NCI-H2196 (cell line): ENCODE data around the gene UBA6.
"Not testable (repeated sequence)": the region's sequence is repeated elsewhere in the genome, so short reads cannot be mapped to it uniquely, and the experiment has no call there.

Experiments
- DNase-seq: peaks from one replicate; lab custom pipeline; 2025; ENCODE audit not compliant: unreplicated experiment; lab: John Stamatoyannopoulos, UW

The UBA6 gene

GRCh38 chr4:67674098-67674497 lies 26.9 kb downstream of the UBA6 start:
- no peak for DNase-seq

DNA sequence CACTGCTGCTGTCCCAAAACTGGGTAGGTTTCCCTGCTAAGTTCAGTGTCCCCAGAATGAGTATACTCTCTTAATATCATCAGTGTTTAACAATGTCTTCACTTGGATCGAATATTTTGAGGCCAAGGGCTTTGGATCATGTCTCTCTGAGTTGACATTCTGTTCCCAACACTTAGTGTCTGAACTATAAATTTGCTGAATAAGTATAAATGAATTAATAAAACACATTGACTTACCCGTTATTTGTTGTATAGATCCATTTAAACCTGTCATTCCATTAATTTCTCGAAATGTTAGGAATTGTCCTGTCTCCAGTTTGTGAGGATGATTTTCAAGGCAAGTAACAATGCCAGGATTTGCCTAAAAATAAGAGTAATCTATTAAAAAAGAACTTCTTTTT lies 32.6 kb downstream of the UBA6 start:
- DNase-seq = no peak

DNA sequence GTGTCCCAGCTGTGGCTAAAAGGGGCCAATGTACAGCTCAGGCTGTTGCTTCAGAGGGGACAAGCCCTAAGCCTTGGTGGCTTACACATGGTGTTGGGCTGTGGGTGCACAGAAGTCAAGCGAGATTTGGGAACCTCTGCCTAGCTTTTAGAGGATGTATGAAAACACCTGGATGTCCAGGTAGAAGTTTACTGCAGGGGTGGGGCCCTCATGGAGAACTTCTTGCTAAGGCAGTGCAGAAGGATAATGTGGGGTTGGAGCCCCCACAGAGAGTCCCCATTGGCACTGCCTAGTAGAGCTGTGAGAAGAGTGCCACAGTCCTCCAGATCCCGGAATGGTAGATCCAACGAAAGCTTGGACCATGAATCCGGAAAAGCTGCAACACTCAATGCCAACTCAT lies 40.5 kb downstream of the UBA6 start:
- DNase-seq = no peak

DNA sequence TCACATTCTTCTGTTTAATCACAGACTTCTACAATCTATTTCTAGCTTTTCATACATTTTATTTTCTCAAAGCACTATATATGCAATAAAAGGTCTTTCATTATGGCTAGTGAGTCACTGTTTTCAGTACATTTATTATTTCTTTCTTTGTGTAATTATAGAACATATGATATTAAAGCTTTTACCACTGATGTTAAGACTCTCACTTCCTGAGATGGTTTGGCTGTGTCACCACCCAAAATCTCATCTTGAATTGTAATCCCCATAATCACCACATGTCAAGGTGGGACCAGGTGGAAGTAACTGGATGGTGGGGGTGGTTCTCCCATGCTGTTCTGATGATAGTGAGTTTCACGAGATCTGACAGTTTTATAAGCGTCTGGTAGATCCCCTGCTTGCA lies 41.9 kb downstream of the UBA6 start:
- DNase-seq = no peak

- no peak for DNase-seq
Observed at GRCh38 chr4:67658302-67658701, 42.7 kb downstream of the UBA6 start.

DNA sequence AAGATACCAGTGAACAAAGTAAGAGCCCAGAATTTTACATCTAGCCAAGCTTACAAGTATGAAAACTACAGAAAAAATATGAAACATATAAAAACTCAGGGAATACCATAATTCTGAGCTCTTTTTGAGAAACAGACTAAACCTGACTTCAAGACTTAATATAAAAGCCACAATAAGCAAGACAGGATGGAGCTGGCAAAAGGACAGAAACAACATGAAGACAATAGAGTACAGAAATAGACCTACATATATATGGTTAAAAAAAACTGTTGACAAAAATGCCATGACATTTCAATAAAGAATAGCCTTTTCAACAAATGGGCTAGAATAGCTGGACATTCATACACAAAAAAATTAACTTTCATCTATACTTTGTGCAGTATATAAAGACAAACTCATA lies 49.4 kb downstream of the UBA6 start:
- DNase-seq = no peak

GRCh38 chr4:67638136-67638535 lies 62.8 kb downstream of the UBA6 start:
- no peak for DNase-seq

GRCh38 chr4:67636978-67637377 lies 64.0 kb downstream of the UBA6 start:
- DNase-seq = not testable (repeated sequence)

DNA sequence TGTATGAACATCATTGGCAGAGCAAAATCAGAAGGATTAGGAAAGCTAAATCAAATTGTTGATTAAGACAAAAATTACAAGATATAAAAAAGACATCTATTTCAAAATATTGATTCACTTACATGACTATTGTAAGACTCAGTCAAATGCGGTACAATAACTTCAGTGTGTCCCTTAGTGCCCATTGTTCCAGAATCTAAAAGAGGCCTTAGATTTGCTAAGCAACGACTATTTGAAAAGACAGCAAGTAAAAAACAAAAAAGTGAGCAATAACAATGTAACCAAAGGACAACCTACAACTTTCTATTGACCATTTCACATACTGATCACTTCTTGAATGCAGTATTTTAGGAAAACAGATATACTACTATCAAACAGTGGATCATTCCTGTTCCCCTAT lies 65.6 kb downstream of the UBA6 start:
- no peak for DNase-seq

- DNase-seq = no peak
Observed at GRCh38 chr4:67634741-67635140, 66.2 kb downstream of the UBA6 start.

- DNase-seq = no peak
Observed at GRCh38 chr4:67632492-67632891, 68.5 kb downstream of the UBA6 start.

- no peak for DNase-seq
Observed at GRCh38 chr4:67624939-67625338, 76.0 kb downstream of the UBA6 start.

DNA sequence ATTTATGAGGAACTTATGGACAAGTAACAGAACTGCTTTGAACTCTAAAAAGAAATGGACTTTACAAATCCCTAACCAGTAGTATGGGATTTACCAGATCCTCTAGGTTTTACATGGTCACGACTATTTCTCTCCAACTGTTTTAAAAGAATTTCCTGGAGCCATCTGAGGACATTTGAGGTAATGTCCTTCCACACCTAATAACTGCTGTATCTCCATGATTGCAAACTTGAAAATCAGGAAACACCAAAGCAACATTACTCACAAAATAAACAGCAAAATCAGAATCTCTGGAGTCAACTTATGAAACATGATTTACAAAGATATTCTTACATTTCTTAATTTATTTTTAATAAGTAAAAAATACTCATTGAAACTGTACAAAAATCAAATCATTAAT lies 84.5 kb downstream of the UBA6 start:
- DNase-seq = no peak

DNA sequence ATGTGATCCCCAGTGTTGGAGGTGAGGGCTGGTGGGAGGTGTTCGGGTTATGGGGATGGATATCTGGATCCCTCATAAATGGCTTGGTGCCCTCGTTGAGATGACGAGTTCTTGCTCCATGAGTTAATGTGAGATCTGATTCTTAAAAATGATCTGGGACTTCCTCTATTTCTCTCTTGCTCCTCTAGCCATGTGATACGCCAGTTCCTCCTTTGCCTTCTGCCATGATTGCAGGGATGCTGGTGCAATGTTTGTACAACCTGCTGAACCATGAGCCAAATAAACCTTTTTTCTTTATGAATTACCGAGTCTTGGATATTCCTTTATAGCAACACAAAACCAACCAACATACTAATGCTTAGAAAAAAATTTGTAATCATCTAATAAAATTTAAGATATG lies 85.8 kb downstream of the UBA6 start:
- DNase-seq = no peak

GRCh38 chr4:67614186-67614585 lies 86.8 kb downstream of the UBA6 start:
- DNase-seq = no peak

- DNase-seq = no peak
Observed at GRCh38 chr4:67608027-67608426, 92.9 kb downstream of the UBA6 start.

DNA sequence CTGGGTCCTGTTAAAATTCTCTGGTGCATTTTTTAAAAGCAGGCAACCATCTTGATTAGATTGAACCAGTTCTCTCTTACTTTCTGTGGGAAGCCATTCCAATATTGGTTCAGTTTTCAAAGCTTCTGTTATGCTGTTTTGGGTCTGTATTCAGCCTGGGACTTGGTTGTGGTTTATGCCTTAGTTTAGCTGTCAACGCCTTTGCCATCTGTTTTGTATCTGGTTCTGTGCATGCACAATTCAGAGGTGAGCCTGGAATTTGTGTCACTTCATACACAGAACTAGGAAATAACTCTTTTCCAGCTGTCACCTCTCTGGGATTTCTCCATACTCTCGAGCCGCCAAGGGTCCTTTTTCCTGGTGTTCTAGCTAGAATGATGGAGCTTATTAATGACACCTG lies 96.2 kb downstream of the UBA6 start:
- no peak for DNase-seq

GRCh38 chr4:67604029-67604381 lies 97.0 kb downstream of the UBA6 start:
- DNase-seq = no peak

DNA sequence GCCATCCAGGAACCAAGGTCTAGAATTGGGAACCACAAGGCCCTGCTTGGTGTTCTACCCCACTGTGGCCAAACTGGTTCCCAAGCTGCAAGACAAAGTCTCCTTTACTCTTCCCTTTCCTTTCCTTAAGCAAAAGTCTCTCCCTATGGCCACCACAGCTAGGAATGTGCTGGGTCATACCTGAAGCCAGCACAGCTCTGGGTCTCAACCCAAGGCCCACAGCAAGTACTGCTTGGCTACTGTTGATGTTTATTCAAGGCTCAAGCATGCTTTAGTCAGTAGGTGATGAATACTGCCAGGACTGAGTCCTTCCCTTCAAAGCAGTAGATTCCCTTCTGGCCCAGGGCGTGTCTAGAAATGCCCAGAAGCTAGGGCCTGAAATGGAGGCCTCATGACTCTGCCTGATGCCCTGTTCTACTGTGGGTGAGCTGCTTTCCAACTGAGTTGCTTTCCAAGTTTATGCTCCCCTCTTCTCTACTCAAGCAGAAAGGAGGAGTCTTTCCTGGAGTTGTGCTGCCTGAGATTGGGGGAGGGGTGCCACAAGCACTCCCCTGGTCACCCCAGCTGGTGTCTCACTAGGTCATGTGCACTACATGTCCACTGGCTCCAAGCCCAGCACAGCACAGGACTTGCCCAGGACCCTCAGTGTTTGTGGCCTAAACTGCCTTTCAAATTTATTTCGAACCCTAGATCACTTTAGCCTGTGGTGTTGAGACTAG lies 97.5 kb downstream of the UBA6 start:
- DNase-seq = no peak

- no peak for DNase-seq
Observed at GRCh38 chr4:67593741-67594175, 107.2 kb downstream of the UBA6 start.

DNA sequence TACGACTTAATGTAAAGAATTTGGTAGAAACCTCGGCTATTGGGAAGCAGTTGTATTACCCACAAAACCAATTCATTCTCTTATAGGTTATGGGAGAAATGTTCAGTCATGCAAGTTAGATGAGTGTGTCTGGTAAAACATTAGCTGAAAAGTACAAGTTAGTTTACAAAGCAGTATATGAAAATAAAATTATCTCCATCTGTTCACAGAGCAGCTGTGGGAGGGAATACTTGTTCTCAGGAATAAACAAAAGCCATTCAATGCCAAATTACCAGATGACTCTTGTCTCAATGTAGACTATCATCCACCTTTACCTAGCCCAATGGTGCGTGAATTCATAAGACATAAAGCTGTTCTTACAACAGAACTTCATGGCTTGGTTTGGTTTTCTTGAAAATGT lies 113.8 kb downstream of the UBA6 start:
- no peak for DNase-seq

DNA sequence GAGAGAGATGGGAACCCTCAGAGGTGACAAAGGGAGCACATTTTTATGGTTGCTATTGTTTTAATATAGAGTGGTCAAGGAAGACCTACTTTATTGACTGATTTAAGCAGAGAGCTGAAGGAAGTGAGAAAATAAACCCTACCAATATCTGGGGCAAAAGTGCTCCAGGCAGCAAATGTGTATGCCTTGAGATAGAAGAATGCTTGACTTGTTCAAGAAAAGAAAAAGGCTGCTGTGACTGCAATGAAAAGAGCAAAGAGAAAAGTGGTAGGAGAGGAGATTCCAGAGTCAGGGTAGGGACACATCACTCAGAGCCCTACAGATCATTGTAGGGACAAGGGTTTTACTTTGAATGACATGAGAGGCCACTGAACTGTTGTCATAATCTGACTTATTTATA lies 116.5 kb downstream of the UBA6 start:
- no peak for DNase-seq

DNA sequence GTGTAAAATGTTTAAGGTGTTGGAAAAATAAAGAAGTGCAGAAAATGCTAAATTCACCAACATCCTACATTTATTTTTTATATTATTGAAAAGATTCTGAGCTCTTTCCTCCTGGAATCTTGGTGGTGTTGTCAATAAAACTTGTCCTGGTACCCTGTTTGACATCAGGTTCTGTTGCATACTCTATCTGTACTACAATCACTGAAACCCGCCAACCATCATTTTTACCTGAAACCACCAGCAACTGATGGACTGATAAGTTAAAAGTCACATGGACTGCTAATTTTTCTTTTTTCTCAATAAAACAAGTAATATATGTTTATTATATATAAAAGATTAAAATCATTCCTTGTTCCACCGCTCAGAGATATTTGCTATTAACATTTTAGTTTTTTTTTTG lies 119.0 kb downstream of the UBA6 start:
- DNase-seq = no peak
